Measurements from ENCODE around the gene ZNG1A.
"Not testable (repeated sequence)": the region's sequence is repeated elsewhere in the genome, so short reads cannot be mapped to it uniquely, and the experiment has no call there.

The ZNG1A gene

GRCh38 chr9:178970-179383 lies at the start of gene ZNG1A:
ZNG1A (minus strand) TSS chr9:179056; CDS start chr9:178969, 87 bp downstream.
- FAIRE-seq: not testable (repeated sequence)
- peak; percentile 56 for DNase-seq (ENCODE audit: low spot score)

GRCh38 chr9:227860-228259 lies 49.0 kb upstream of the ZNG1A start:
- DNase-seq (ENCODE audit: low spot score) (no peak), FAIRE-seq (no peak)

DNA sequence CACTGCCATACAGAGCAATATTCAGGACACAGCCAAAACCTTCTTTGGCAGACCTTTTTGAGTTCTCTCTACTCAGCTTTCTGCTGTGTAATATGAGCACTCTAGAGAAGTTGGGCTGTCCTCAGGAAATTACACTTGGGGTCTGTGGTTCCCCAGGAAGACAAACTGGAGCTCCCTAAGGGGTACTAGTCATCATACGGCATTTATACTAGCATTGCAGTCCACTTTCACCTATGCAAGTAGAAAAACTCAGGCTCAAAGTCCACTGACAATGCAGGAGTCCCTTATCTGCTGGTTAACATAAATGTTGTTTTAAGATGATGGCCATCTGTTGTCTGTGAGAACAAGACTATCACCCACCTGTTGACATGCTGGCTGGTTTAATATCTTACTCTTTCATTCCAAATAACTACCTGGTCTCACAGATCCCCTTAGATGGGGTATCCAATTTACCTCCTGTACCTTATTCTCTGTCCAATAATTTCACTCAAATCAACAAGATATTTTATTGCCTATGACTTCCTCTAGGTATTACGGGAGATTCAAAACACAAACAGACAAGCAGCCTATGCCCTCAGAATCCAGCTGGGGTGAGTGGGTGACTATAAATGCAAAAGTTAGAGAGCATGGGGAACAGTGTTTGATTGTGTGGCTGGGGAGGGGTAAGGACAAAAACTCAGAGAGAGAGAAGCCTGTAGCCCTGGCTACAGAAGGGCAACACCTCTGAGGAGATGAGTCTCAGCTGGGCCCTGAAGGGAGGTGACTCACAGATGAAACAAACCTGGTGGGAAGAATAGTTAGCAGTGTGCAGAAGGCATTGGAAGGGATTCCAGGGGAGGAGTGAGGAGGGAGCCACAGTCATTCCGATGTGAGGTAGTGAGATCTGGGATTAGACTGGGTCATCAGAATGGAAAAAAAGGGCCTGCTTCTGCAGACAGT lies 46.0 kb upstream of the ZNG1A start:
- no peak for FAIRE-seq
- DNase-seq (ENCODE audit: low spot score): no peak

- FAIRE-seq: no peak
- no peak for DNase-seq (ENCODE audit: low spot score)
Observed at GRCh38 chr9:224026-224425, 45.2 kb upstream of the ZNG1A start.

DNA sequence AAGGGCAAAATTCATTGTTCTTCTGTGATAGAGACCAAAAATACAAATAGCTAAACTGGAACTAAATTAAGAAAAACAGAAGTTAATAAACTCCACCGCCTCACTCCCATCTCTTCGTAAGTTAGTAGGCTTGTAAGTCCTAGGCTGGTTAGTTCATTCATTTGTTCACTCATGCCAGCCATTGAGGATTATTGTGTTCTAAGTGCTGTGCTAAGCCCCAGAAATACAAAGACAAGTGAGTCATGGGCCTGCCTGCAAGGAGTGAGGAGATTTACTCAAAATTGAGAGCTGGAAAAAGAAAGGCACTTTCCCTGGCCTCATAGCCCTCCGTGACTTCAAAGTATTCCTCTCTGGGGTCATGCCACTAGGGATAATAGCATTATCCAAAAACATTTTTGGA lies 44.3 kb upstream of the ZNG1A start:
- FAIRE-seq: no peak
- no peak for DNase-seq (ENCODE audit: low spot score)

GRCh38 chr9:221989-222776 lies 43.3 kb upstream of the ZNG1A start:
- no peak for FAIRE-seq
- no peak for DNase-seq (ENCODE audit: low spot score)

DNA sequence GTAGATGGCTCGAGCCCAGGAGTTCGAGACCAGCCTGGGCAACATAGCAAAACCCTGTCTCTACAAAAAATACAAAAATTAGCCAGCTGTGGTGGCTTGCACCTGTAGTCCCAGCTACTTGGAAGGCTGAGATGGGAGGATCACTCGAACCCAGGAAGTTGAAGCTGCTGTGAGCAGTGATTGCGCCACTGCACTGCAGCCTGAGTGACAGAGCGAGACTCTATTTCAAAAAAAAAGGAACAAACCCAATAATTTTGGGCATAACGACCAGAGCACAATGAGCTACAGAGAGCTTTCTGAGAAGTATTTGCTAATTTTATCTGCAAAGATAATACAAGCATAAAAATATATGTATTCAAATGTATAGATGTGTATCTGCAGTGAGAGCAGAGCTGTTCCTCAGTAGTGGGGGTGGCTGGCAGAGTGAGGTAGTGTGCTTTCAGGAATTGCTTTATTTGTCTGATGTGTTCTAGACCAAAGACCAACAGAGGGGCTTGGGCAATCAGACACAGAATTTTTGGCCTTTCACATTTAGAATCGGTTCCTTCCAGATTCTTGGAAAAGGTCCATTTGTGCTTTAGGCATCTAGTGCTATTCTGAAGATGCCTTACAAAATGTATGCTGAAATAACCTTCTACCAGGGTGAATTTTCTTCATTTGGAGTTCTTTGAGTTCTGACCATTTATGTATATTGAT lies 41.0 kb upstream of the ZNG1A start:
- no peak for FAIRE-seq
- no peak for DNase-seq (ENCODE audit: low spot score)

- DNase-seq (ENCODE audit: low spot score); FAIRE-seq: not testable (repeated sequence)
Observed at GRCh38 chr9:219036-219435, 40.2 kb upstream of the ZNG1A start.

- DNase-seq (ENCODE audit: low spot score) (no peak), FAIRE-seq (no peak)
Observed at GRCh38 chr9:217950-218349, 39.1 kb upstream of the ZNG1A start.

GRCh38 chr9:216866-217265 lies 38.0 kb upstream of the ZNG1A start:
- DNase-seq (ENCODE audit: low spot score) (no peak), FAIRE-seq (no peak)

DNA sequence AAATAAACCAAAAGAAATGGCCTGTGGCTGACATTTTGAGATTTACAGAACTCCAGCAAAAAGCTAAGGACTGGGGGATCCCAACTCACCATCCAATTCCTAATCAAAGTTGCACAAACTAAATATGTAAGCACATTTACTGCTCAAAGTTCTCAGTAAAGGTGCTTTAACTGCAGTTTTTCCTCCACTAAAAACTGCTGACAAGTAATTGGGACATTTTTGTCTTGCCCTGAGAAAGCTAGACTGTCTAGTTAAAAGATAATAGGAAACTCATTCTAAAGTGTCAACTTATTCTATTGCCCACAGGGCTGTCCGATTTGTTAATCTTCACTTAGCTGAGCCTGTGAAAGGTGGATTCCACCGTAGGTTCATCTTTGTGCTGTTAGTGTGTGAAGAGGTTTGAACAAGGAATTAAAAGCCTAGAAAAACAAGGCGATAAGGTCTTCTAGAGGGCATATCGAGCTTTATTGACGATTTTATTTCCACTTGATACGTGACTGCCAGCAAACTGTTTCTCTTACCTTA lies 36.8 kb upstream of the ZNG1A start:
- DNase-seq (ENCODE audit: low spot score) (no peak), FAIRE-seq (no peak)

- no peak for FAIRE-seq
- no peak for DNase-seq (ENCODE audit: low spot score)
Observed at GRCh38 chr9:214648-215493, 36.0 kb upstream of the ZNG1A start, which contains the start of gene DOCK8. DOCK8 (plus strand) TSS chr9:214865; CDS start chr9:214977, 112 bp downstream.

DNA sequence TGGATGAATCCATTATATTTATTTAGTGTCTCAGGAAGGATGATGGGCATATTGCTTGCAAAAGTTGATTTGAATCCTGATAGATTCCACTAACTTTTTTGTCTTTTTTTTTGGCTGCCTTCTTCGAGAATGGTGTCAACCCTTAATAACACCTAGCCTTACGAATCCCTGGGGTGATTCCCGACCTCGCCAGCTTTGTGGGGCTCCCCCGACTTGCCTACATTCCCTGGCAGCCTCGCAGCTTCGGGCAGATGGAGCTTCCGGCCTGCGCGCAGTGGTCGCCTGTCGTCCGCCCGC lies 35.4 kb upstream of the ZNG1A start:
- FAIRE-seq: no peak

DNA sequence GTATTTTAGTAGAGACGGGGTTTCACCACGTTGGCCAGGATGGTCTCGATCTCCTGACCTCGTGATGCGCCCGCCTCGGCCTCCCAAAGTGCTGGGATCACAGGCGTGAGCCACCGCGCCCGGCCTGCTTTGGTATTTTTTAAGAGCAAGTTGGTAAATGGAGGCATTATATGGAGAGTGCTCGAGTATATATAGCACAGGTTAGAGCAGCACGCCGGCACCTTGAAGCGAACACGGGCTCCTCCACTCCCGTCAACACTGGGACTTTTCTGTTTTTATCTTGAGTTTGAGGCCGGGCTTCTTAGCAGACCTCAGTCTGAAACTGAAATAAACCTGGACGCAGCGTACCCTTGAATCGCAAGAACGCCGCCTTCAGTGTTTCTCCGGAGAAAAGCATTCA lies 35.0 kb upstream of the ZNG1A start:
- not testable (repeated sequence) for FAIRE-seq; DNase-seq (ENCODE audit: low spot score)

More for the DNA sequence above, 35.4 kb upstream of the ZNG1A start:
- no peak for DNase-seq (ENCODE audit: low spot score)

DNA sequence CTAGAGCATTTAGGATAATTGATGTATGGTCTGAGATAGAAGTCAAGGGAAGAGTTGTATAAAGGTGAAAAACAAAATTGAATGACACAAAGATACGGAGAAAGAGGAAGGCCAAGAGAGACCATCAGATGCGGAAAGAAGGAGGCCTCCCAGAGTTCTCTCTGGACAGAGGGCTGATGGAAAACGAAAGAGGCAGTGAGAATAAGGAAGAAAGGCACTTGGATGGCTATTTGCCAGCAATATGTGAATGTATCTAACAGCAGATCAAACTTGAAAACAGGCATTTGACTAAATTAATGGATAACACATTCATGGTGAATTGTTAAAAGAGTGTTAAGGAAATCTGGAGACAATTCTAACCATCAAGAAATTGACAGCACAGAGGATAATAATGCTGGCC lies 33.4 kb upstream of the ZNG1A start:
- FAIRE-seq (no peak), DNase-seq (ENCODE audit: low spot score) (no peak)

GRCh38 chr9:211557-211956 lies 32.7 kb upstream of the ZNG1A start:
- DNase-seq (ENCODE audit: low spot score) (no peak), FAIRE-seq (no peak)

GRCh38 chr9:211036-211435 lies 32.2 kb upstream of the ZNG1A start:
- FAIRE-seq (no peak), DNase-seq (ENCODE audit: low spot score) (no peak)

GRCh38 chr9:209143-209758 lies 30.4 kb upstream of the ZNG1A start:
- no peak for FAIRE-seq
- DNase-seq (ENCODE audit: low spot score): no peak

GRCh38 chr9:206481-206880 lies 27.6 kb upstream of the ZNG1A start:
- DNase-seq (ENCODE audit: low spot score): no peak
- FAIRE-seq: no peak

- not testable (repeated sequence) for DNase-seq (ENCODE audit: low spot score); FAIRE-seq
Observed at GRCh38 chr9:199601-200000, 20.7 kb upstream of the ZNG1A start.

All from RCC 7860 (cell line).